ACC112 (cell line): Measurements from ENCODE around the gene TMPRSS11A.

Source experiments
- H2AFZ ChIP-seq: fragments of 200-600 bp; sonication (generic); one replicate; pipeline ENCODE4 v1.6.0; 2017; ENCODE audit warnings: antibody characterized with exemption, low read length; ENCODE audit not compliant: unreplicated experiment
- H3K27ac ChIP-seq: fragments of 200-600 bp; sonication (generic); 2 replicates; pipeline ENCODE4 v1.5.1; 2014; ENCODE audit warnings: low read depth, mild to moderate bottlenecking, antibody characterized with exemption, low read length, moderate library complexity
- H3K27me3 ChIP-seq: fragments of 200-600 bp; sonication (generic); 2 replicates; pipeline ENCODE4 v1.6.1; 2014; ENCODE audit warnings: mild to moderate bottlenecking, antibody characterized with exemption, low read length, moderate library complexity, mixed read lengths; ENCODE audit not compliant: insufficient read depth
- H3K36me3 ChIP-seq: fragments of 200-600 bp; sonication (generic); 2 replicates; pipeline ENCODE4 v1.6.1; 2016; ENCODE audit warnings: mild to moderate bottlenecking, antibody characterized with exemption, low read length, moderate library complexity, mixed read lengths; ENCODE audit not compliant: insufficient read depth
- H3K4me1 ChIP-seq: fragments of 200-600 bp; sonication (generic); one replicate; pipeline ENCODE4 v1.6.1; 2016; ENCODE audit warnings: low read length, mixed read lengths; ENCODE audit not compliant: insufficient read depth, unreplicated experiment, control insufficient read depth
- H3K4me3 ChIP-seq: fragments of 200-600 bp; sonication (generic); 2 replicates; pipeline ENCODE4 v1.5.1; 2014; ENCODE audit warnings: mild to moderate bottlenecking, low read depth, low read length
- H3K79me2 ChIP-seq: fragments of 200-600 bp; sonication (generic); one replicate; pipeline ENCODE4 v1.6.0; 2016; ENCODE audit warnings: low read length; ENCODE audit not compliant: control insufficient read depth, unreplicated experiment, insufficient read depth

The TMPRSS11A gene

GRCh38 chr4:67894659-67895058, 68.6 kb downstream of the TMPRSS11A start:
- no peak overlapping the region for H3K27ac ChIP-seq
- no peak overlapping the region for H2AFZ ChIP-seq
- no peaks in the 10 kb centered on the region for H3K36me3 ChIP-seq
- H3K4me3 ChIP-seq, result no peak overlapping the region
- no peaks in the 10 kb centered on the region for H3K79me2 ChIP-seq
- no peaks in the 10 kb centered on the region for H3K4me1 ChIP-seq
- H3K27me3 ChIP-seq, result no peaks in the 10 kb centered on the region

DNA sequence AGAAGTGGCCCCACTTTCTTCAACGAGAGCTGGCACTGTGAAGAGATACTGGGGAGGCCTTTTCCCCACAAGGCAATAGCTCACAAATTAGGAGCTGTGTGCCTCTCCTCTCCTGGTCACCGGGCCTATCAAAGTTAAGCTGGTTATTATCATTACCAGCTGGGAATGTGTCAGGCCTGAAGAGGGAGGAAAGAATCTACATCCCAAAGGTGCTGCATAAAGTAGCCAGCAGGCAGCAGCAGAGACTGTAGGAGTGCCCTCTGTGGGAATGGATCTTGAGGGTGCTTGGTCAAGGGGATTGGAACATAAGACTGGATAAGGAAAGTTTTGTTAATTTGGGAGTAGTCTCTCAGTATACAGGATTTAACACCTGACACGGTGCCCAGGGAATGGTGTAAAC, 70.4 kb downstream of the TMPRSS11A start:
- H2AFZ ChIP-seq, result no peak overlapping the region
- no peaks in the 10 kb centered on the region for H3K36me3 ChIP-seq
- H3K4me3 ChIP-seq, result no peak overlapping the region
- no peaks in the 10 kb centered on the region for H3K4me1 ChIP-seq
- H3K27ac ChIP-seq, result no peak overlapping the region
- no peaks in the 10 kb centered on the region for H3K27me3 ChIP-seq
- H3K79me2 ChIP-seq, result no peaks in the 10 kb centered on the region

DNA sequence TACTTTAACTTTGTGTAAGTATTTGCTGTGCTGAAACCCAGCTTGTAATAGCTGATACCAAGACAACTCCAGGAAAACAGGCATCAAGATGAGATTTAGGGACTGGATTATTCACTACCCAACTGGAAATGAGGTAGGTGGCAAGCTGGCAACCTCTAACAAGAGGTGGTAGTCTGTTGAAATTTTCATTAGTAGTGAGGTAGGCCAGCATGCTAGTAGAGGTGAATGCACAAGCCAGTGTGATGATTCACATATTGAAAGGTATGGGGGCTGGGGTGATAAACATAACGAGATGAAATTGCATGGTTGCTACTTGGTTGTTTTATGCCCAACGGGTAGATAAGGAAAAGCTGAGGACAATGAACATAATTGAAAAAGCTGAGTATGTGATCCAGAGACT, 71.0 kb downstream of the TMPRSS11A start:
- H3K27ac ChIP-seq, result no peak overlapping the region
- no peak overlapping the region for H3K4me3 ChIP-seq
- no peaks in the 10 kb centered on the region for H3K36me3 ChIP-seq
- no peaks in the 10 kb centered on the region for H3K27me3 ChIP-seq
- no peaks in the 10 kb centered on the region for H3K4me1 ChIP-seq
- H2AFZ ChIP-seq, result no peak overlapping the region
- no peaks in the 10 kb centered on the region for H3K79me2 ChIP-seq

- Histone ChIP-seq H2AFZ (no peak overlapping the region), H3K79me2 (no peaks in the 10 kb centered on the region), H3K36me3 (no peaks in the 10 kb centered on the region), H3K4me1 (peaks cover 5% of the 10 kb centered on the region), H3K4me3 (no peak overlapping the region), H3K27ac (no peak overlapping the region), H3K27me3 (no peaks in the 10 kb centered on the region)
These were observed 71.6 kb downstream of the TMPRSS11A start for GRCh38 chr4:67891645-67892044.

DNA sequence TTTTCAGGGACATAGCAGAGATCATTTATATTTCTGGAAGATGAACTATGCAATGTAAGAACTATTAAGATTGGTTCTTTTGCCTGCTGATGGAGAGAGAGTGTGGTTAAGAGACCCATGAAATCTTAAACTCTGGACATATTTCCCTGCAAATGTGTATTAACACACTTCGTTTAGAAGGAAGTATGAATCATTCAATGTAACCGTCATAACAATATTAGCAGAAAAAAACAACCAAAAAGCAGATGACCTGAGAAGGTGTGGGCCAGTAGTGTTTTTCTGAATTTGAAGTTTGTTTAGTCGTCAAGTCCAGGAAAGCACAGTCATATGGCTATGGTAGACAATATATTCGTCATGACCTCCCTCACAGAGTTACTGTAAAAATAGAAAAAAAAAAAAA, 77.0 kb downstream of the TMPRSS11A start:
- Histone ChIP-seq H3K79me2 (no peaks in the 10 kb centered on the region), H3K4me3 (peak overlapping the region; percentile 54; the same call in 1 of the 2 replicates), H3K36me3 (no peaks in the 10 kb centered on the region), H3K27ac (peak overlapping the region; percentile 94), H3K27me3 (no peaks in the 10 kb centered on the region), H3K4me1 (peaks cover 16% of the 10 kb centered on the region), H2AFZ (peak overlapping the region; percentile 78)

GRCh38 chr4:67885762-67886161, 77.5 kb downstream of the TMPRSS11A start:
- Histone ChIP-seq H2AFZ (peak overlapping the region; percentile 78), H3K4me1 (peaks cover 16% of the 10 kb centered on the region), H3K27me3 (no peaks in the 10 kb centered on the region), H3K27ac (peak overlapping the region; percentile 94), H3K36me3 (no peaks in the 10 kb centered on the region), H3K4me3 (peak overlapping the region; percentile 54; the same call in 1 of the 2 replicates), H3K79me2 (no peaks in the 10 kb centered on the region)

DNA sequence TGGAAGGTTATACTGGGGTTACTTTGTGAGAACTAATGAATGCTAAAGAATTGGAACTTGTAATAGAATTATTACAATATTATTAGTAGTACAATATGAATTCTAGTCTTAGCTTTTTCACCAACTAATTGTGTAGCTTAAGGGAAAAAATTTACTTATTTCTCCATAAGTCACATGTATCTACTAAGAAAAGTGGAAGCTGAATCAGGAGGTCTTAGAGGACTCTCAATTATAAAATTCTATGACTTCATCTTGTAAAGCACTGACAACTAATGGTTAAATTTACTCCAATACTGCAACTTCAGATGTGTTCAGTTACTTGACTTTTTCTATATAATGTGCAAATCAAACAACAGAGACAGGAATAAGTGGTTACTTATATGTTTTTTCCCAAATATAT, 78.6 kb downstream of the TMPRSS11A start:
- H3K4me3 ChIP-seq, result no peak overlapping the region
- H2AFZ ChIP-seq, result no peak overlapping the region
- H3K27ac ChIP-seq, result no peak overlapping the region
- no peaks in the 10 kb centered on the region for H3K79me2 ChIP-seq
- H3K27me3 ChIP-seq, result no peaks in the 10 kb centered on the region
- H3K4me1 ChIP-seq, result peaks cover 16% of the 10 kb centered on the region
- no peaks in the 10 kb centered on the region for H3K36me3 ChIP-seq

DNA sequence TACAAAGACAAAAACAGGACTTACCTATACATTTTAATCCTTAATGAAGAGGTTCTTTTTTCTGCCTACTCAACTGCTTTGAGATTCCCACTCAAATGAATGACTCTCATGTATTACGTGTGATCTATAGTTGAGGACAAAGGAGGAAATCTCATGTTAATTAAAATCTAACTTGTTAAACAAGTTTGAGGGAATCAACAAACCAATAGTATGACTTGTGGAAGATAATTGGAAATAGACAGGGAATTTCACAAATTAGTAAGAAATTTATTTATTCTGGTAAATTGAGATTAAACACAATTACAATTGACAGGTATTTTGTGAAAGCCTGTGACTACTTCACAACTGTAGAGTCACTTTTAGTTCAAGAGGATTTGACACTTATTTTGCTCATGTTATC, 79.4 kb downstream of the TMPRSS11A start, which contains the start of gene TMPRSS11D:
Gene TMPRSS11D (minus strand): TSS at position 101 of the 400 bp plus-strand sequence. CDS start 69 bp downstream, at position 32.
- Histone ChIP-seq H3K4me3 (no peak within 1 kb of the TSS), H3K79me2 (no peaks in the 10 kb centered on the region), H2AFZ (peak within 1 kb of the TSS; percentile 3), H3K4me1 (peaks cover 16% of the 10 kb centered on the region), H3K36me3 (no peaks in the 10 kb centered on the region), H3K27me3 (no peaks in the 10 kb centered on the region), H3K27ac (no peak within 1 kb of the TSS)

DNA sequence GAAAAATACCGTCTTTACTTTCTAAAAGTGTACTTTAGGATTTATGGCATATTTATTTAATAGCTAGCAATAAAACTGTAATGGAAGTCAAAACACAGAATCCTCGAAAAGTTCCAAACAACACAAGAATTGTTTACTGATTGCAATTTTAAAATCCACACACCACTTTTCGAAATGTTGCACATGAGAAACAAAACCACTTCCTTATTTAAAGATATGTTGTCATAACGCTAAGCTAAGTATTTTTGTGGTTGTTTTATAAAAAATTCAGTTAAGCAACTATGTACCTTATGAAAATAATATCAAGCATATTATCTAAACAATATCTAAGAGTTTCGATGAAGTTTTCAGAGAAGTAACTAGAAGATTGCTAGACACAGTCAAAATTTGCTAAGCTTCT, 79.8 kb downstream of the TMPRSS11A start:
- H3K27ac ChIP-seq, result no peak overlapping the region
- no peaks in the 10 kb centered on the region for H3K27me3 ChIP-seq
- H2AFZ ChIP-seq, result no peak overlapping the region
- H3K36me3 ChIP-seq, result no peaks in the 10 kb centered on the region
- H3K4me3 ChIP-seq, result no peak overlapping the region
- peaks cover 16% of the 10 kb centered on the region for H3K4me1 ChIP-seq
- no peaks in the 10 kb centered on the region for H3K79me2 ChIP-seq

DNA sequence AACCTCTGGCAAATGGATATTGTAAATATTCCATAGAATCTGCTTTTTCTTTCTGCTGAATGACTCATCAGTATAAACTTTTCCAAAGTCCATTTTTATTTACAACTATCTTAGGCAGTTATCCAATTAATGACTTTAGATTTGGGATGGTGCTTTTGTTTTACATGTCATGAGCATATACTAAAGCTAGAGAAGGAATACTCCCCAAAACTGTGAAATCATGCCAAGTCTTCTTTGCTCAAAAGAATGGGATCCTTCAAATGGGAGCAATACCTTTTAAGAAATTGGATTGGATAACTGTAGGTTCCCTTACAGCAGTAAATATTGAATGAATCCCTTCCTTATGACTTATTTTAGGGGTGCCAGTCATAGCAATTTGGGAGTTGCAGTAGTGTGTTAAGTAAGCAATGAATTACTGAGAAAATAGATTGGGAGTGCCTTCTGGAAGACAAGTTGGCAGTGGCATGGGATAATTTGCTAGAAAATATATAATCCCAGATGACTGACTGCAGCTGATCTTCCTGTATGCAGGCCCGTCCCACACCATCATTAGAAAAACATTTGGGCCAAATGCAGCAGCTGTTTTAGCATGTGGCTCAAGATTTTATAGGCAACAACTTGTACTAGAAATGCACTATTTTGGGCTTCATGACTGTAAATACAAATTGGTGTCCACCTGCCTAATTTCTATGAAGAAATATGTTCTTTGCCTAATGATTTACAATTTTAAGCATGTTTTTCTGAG, 82.3 kb downstream of the TMPRSS11A start:
- no peak overlapping the region for H3K4me3 ChIP-seq
- no peak overlapping the region for H2AFZ ChIP-seq
- H3K27me3 ChIP-seq, result no peaks in the 10 kb centered on the region
- no peaks in the 10 kb centered on the region for H3K36me3 ChIP-seq
- no peak overlapping the region for H3K27ac ChIP-seq
- H3K4me1 ChIP-seq, result peaks cover 7% of the 10 kb centered on the region
- no peaks in the 10 kb centered on the region for H3K79me2 ChIP-seq

- H3K27ac ChIP-seq, result no peak overlapping the region
- no peaks in the 10 kb centered on the region for H3K36me3 ChIP-seq
- no peaks in the 10 kb centered on the region for H3K79me2 ChIP-seq
- H2AFZ ChIP-seq, result no peak overlapping the region
- H3K4me3 ChIP-seq, result no peak overlapping the region
- H3K27me3 ChIP-seq, result no peaks in the 10 kb centered on the region
- H3K4me1 ChIP-seq, result peaks cover 9% of the 10 kb centered on the region
These were observed 83.8 kb downstream of the TMPRSS11A start for GRCh38 chr4:67879486-67879885.
